ENCODE data around the gene SSBP2. TPM values are rescaled to one million over a fixed set of nuclear protein-coding genes. Genes with fewer than 3 reads are reported as not detected.

Gene SSBP2
- total RNA-seq, 1 donor from 2014 or later: 85.8 TPM

DNA sequence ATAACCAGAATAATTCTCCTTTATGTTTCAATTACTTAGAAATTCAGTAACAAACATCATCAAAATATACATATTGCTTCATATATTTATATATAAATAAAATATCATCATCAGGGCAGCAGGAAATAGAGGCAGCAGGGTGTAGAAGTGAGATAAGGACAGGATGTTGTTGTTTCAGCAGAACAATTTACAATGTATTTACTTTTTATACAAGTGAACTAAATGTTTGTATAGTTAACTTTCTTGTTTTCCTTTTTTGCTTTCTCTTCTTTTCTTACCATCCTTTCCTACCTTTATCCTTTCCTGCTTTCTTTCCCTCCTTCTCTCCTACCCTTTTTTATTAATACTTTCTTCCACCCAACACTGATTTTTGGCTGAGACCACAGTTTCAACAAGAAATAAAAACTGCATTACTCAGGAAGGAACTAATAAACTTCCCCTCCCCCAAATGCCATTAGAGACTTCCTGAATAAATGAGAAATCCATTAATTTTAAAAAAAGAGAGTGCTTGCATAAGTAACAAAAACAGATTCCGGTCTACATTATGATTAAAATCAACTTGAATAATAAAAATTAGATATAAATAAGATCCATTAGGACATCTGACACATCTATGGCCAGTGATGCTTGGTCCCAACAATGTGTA is 197.2 kb downstream of the SSBP2 start:
- Mint-ChIP-seq H3K9me3 (peaks cover 4% of the 10 kb centered on the region), H3K27me3 (ENCODE audit: low read depth) (no peaks in the 10 kb centered on the region), H3K27ac (no peak overlapping the region), H3K4me1 (peaks cover 3% of the 10 kb centered on the region), H3K4me3 (no peak overlapping the region), H3K36me3 (peaks cover 11% of the 10 kb centered on the region)
- TF ChIP-seq, protein P1, sequence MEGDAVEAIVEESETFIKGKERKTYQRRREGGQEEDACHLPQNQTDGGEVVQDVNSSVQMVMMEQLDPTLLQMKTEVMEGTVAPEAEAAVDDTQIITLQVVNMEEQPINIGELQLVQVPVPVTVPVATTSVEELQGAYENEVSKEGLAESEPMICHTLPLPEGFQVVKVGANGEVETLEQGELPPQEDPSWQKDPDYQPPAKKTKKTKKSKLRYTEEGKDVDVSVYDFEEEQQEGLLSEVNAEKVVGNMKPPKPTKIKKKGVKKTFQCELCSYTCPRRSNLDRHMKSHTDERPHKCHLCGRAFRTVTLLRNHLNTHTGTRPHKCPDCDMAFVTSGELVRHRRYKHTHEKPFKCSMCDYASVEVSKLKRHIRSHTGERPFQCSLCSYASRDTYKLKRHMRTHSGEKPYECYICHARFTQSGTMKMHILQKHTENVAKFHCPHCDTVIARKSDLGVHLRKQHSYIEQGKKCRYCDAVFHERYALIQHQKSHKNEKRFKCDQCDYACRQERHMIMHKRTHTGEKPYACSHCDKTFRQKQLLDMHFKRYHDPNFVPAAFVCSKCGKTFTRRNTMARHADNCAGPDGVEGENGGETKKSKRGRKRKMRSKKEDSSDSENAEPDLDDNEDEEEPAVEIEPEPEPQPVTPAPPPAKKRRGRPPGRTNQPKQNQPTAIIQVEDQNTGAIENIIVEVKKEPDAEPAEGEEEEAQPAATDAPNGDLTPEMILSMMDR (IDR thresholded peaks at IDR 0.05; ENCODE audit: unreplicated experiment): no peak
- DNase-seq (ENCODE audit: low spot score in 2 of 2, unreplicated experiment in 2 of 2): no peak

GRCh38 chr5:81552852-81553566 is 197.9 kb downstream of the SSBP2 start:
- no peak overlapping the region for H3K27ac Mint-ChIP-seq
- H3K9me3 Mint-ChIP-seq: peaks cover 4% of the 10 kb centered on the region
- TF ChIP-seq, protein P1 (IDR thresholded peaks at IDR 0.05; ENCODE audit: unreplicated experiment): no peak
- peaks cover 3% of the 10 kb centered on the region for H3K4me1 Mint-ChIP-seq
- H3K36me3 Mint-ChIP-seq: peaks cover 9% of the 10 kb centered on the region
- H3K4me3 Mint-ChIP-seq: no peak overlapping the region
- H3K27me3 Mint-ChIP-seq (ENCODE audit: low read depth): no peaks in the 10 kb centered on the region
- no peak for DNase-seq (ENCODE audit: low spot score in 2 of 2, unreplicated experiment in 2 of 2)

DNA sequence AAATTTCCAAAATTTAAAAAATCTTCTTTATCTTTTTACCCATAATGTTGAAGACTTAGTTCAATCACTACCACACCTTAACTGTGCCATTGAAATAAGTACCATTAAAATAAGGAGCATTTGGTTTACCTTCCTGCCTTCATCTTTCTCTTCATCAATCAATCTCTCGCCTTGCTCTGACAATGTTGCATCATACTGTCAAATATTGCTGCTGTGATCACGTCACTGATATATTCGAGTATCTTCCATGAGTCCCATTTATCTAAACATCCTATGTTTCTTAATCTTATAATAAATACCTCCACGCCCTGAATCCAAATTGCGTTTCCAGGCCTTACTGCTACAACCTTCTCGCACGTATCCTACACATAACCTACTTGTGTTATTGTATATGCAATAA is 201.8 kb downstream of the SSBP2 start:
- TF ChIP-seq, protein P1 (IDR thresholded peaks at IDR 0.05; ENCODE audit: unreplicated experiment): no peak
- Mint-ChIP-seq H3K9me3 (peaks cover 4% of the 10 kb centered on the region), H3K36me3 (peaks cover 16% of the 10 kb centered on the region), H3K4me3 (no peak overlapping the region), H3K27ac (no peak overlapping the region), H3K4me1 (peaks cover 3% of the 10 kb centered on the region), H3K27me3 (ENCODE audit: low read depth) (no peaks in the 10 kb centered on the region)
- no peak for DNase-seq (ENCODE audit: low spot score in 2 of 2, unreplicated experiment in 2 of 2)

- Mint-ChIP-seq H3K27ac (no peak overlapping the region), H3K9me3 (peaks cover 6% of the 10 kb centered on the region), H3K36me3 (peaks cover 26% of the 10 kb centered on the region), H3K4me1 (no peaks in the 10 kb centered on the region), H3K4me3 (no peak overlapping the region), H3K27me3 (ENCODE audit: low read depth) (no peaks in the 10 kb centered on the region)
- TF ChIP-seq, protein P1 (IDR thresholded peaks at IDR 0.05; ENCODE audit: unreplicated experiment): no peak
- no peak for DNase-seq (ENCODE audit: low spot score in 2 of 2, unreplicated experiment in 2 of 2)
Observed at GRCh38 chr5:81547001-81547400, 203.9 kb downstream of the SSBP2 start.

DNA sequence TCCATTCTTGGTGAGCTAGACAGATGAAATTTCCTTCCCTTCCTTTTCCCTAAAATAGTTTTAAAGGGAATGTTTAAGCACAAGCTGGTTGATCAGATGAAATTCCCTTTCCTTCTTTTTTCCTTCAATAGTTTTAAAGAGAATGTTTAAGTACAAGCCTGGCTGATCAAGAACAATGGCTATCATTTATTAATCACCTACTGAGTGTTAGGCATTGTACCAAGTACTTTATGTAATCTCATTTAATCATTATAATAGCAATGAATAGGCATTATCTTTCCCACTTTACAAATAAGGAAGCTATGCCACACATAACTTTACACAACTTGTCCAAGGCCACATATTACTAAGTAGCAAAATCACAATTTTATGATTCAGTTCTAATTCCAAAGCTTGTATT is 205.0 kb downstream of the SSBP2 start:
- DNase-seq (ENCODE audit: low spot score in 2 of 2, unreplicated experiment in 2 of 2): no peak
- TF ChIP-seq, protein P1 (IDR thresholded peaks at IDR 0.05; ENCODE audit: unreplicated experiment): no peak
- H3K9me3 Mint-ChIP-seq: peaks cover 15% of the 10 kb centered on the region
- no peak overlapping the region for H3K27ac Mint-ChIP-seq
- no peak overlapping the region for H3K4me3 Mint-ChIP-seq
- no peaks in the 10 kb centered on the region for H3K27me3 Mint-ChIP-seq (ENCODE audit: low read depth)
- peaks cover 34% of the 10 kb centered on the region for H3K36me3 Mint-ChIP-seq
- H3K4me1 Mint-ChIP-seq: no peaks in the 10 kb centered on the region

Data from mesothelial cell of epicardium (in vitro differentiated cells).